Choroid plexus epithelial cell (primary cell): Measurements from ENCODE around the gene TSPYL4.

Experiments used
- DNase-seq: peaks from one replicate; pipeline ENCODE4 v3.0.0-alpha.2; 2010; ENCODE audit warnings: low read depth
- H3K4me3 ChIP-seq: 2 replicates; pipeline ENCODE4 v1.5.1; 2011; ENCODE audit warnings: low read depth, mild to moderate bottlenecking, control low read depth, low read length, moderate library complexity
- CTCF ChIP-seq: conservative IDR thresholded peaks from 2 replicates; pipeline ENCODE4 v1.5.1; 2011; ENCODE audit warnings: low read depth, mild to moderate bottlenecking, control low read depth, inconsistent platforms, low read length, moderate library complexity

The TSPYL4 gene

GRCh38 chr6:116263353-116263752 is 9.5 kb upstream of the TSPYL4 start:
- no peak for DNase-seq
- no peak overlapping the region for H3K4me3 ChIP-seq
- no peak for TF ChIP-seq CTCF

GRCh38 chr6:116258520-116258919 is 4.6 kb upstream of the TSPYL4 start:
- no peak for DNase-seq
- H3K4me3 ChIP-seq: no peak overlapping the region
- TF ChIP-seq CTCF: no peak

GRCh38 chr6:116256694-116257093 is 2.8 kb upstream of the TSPYL4 start:
- TF ChIP-seq CTCF: no peak
- DNase-seq: no peak

GRCh38 chr6:116255246-116255800 is 1.4 kb upstream of the TSPYL4 start:
- H3K4me3 ChIP-seq: no peak overlapping the region
- no peak for DNase-seq
- no peak for TF ChIP-seq CTCF

More at GRCh38 chr6:116256694-116257093, 2.8 kb upstream of the TSPYL4 start:
- H3K4me3 ChIP-seq: no peak overlapping the region

- peak overlapping the region; percentile 93 for H3K4me3 ChIP-seq
- DNase-seq: no peak
Measured at GRCh38 chr6:116254297-116255056, 602 bp upstream of the TSPYL4 start.

GRCh38 chr6:116253188-116253504 is 729 bp downstream of the TSPYL4 start:
- no peak for DNase-seq
- H3K4me3 ChIP-seq: peak overlapping the region; percentile 93
- no peak for TF ChIP-seq CTCF

More at GRCh38 chr6:116254297-116255056, 602 bp upstream of the TSPYL4 start:
- TF ChIP-seq CTCF: no peak
